Fibroblast of skin of abdomen (primary cell): ENCODE measurements around the gene KATNAL1.
A peak's percentile ranks its signal among the peaks of the same experiment; 100 is the strongest.

Experiments
- DNase-seq: peaks from one replicate; pipeline ENCODE4 v3.0.0-alpha.2; 2013

KATNAL1 gene

DNA sequence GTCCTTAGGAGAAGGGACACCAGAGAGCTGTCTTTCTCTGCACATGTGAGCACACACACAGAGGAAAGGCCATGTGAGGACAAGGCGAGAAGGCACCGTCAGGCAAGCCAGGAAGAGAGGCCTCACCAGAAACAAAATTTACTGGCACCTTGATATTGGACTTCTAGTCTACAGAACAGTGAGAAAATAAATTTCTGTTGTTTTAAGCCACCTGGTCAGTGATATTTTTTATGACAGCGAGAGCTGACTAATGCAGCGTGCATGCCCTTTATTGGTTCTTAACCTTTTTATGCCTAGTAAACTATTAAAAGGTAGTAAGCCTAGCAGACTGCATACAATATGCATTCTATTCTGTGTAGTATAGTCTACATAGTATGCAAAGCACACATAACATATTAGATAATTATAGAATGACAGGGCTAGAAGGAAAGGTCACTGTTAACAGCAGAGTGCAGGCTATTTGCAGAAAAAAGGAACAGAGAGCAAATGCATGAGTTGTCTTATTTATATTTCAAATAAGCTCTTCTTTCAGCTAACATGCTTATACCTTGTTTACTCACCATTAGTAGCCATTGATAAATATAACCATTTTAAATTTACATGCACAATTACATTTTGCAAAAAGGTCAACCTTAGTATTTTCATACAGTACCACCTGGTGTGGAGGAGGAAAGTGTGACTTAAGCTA lies 25.2 kb upstream of the KATNAL1 start:
- DNase-seq: no peak

- no peak for DNase-seq
Measured at GRCh38 chr13:30331331-30331771, 24.0 kb upstream of the KATNAL1 start.

- peak; percentile 37 for DNase-seq
Measured at GRCh38 chr13:30329009-30329585, 21.7 kb upstream of the KATNAL1 start.

- no peak for DNase-seq
Measured at GRCh38 chr13:30325668-30326067, 18.3 kb upstream of the KATNAL1 start.

GRCh38 chr13:30323524-30323923 lies 16.2 kb upstream of the KATNAL1 start:
- DNase-seq: no peak

- no peak for DNase-seq
Measured at GRCh38 chr13:30322428-30322827, 15.1 kb upstream of the KATNAL1 start.

DNA sequence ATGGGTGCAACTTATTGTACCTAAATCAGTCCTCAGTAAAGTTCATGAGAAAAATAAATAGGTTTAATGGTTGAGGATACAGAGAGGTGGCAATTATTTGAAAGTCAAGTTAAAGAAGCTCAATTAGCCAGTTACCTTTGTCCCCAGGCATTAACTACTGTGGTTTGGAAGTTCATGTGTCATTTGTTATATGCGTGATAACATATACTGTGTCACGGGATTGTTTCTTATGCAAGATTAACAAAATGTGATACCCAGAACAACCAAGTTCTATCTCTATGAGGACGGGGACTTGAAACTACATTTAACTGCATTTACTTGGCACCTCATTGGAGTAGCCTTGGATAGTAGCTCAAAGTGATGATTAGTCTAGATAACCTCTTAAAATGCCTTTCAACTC lies 13.9 kb upstream of the KATNAL1 start:
- DNase-seq: no peak

GRCh38 chr13:30319655-30320054 lies 12.3 kb upstream of the KATNAL1 start:
- DNase-seq: no peak

DNA sequence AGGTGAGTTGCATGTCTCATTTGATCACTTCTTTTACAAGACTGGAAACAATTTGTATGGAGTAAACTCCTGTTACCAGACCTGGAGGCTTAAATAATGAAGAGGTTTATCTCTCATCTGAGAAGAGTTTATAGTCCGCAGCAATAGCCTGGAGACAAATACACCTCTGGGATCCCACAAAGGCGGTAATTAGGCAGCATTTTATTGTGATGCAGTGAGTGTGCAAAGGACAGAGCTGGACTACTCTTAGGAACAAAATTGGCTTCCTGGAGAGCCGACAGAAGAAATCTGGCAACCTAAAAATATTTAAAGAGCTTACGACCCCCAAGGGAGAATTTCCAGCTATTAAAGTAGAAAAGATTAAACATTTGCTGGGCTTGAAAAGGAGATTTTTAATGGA lies 11.8 kb upstream of the KATNAL1 start:
- DNase-seq: no peak

DNA sequence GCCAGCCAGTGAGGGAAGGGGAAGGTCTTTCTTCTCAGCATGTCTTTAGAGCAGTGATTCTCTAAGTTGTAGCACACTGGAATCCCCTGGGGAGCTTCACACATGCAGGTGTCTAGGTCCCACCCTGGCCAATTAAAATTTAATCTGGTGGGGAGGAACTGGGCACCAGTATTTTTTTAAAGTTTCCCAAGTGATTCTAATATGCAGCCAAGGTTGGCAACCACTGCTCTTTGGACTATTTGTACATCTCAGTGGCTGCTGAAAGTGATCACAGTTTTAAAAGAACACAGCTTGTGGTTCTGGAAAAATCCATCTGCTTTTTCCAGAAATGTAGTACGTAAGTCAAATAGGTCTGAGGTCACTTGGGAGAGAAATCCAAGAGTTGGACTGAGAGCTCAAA lies 10.7 kb upstream of the KATNAL1 start:
- DNase-seq: no peak

GRCh38 chr13:30314562-30314961 lies 7.2 kb upstream of the KATNAL1 start:
- no peak for DNase-seq

DNA sequence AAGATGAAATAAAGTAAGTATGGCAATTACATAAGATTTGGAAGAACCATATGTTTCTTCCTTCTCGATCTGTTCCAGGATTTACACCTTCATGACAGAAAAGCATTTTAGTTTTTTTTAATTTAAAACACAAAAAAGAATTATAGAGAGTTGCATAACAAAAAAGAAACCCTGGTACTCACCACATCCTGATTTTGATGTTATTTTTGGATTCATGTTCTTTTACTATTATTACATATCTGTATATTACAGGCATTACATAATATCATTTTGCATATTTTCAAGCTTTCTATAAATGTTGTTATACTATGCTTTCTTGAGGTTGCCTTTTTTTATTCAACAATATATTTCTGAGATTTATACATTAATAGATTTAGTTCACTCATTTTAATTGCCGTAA lies 6.7 kb upstream of the KATNAL1 start:
- DNase-seq: no peak

DNA sequence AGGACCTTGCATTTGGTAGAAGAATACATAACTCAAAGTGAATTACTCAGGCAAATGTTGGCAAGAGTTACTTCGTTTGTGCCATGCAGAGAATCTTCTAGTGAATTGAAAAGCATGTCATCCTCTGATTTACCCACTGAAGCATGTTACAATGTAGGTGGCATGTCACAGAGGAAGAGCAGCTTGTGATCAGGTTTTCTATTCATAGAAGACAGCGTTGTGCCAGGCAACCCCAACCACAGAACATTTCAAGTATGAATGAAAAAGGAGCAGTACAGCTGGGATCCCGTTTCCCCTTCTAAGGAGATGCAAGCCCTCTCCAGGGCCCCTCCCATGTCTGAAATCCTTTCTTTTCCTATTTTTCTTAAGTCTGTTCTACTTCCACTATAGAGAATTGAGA lies 6.0 kb upstream of the KATNAL1 start:
- DNase-seq: peak; percentile 18

- peak; percentile 60 for DNase-seq
Measured at GRCh38 chr13:30312904-30313303, 5.6 kb upstream of the KATNAL1 start.

DNA sequence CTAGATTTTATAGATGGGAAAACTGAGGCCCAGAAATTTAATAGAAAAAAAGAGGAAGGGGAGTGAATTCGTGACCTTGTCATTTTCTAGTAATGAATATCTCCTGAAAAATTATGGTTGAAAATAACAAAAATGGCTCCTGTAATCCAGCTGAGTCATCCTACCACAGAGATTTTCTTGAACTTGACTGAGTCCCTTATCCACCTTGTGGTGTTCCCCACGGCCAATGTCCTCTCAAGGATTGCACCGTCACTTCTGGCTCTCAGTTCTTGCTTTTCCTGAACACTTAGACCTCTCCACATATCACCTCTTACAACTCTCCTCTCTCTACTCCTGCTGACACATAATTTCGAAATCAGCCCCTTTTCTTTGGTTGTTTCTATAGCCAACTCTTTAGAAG lies 1.2 kb upstream of the KATNAL1 start:
- DNase-seq: no peak

- no peak for DNase-seq
Measured at GRCh38 chr13:30307971-30308290, 580 bp upstream of the KATNAL1 start.

DNA sequence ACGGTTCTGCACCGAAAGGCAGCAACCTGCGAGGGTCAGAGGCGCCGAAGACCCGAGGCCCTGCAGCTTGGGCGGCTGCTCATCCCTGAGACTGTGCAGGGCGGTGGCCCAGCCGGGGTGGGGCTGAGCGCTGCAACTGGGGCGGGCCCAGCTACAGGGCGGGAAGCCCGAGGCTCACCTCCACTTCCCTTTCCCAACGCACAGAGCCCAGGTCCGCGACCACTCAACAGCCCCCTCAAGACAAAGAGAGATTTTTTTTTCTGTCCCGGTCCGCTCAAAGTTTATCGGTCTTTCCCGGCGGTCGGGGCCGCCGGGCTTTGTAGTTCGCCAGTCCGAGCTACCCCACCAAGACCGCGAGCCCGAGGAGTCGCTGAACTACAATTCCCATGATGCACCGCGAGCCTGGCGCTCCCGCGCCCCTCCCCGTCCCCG lies 573 bp downstream of the KATNAL1 start:
- DNase-seq: peak; percentile 93

DNA sequence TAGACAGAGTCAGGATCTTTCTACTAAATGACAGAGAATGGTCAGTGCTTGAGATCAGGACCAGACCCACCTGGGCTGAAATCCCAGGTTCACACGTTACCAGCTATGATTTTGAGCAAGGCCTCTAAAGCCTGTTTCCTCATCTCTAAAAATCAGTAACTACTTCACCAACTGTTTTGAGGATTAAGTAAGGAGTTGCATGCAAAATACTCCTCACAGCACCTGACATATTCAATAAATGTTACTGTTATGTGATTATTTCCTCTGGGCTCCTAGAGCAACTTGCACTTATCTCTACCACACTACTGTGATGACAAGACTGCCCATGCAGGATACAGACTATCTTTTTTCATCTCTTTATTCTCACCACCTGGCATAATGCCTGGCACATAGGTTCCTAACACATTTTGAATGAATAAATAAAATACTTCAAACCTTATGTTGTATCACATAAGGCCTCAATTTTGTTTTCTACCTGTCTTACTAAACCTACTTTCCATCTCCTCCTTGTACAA lies 1.8 kb downstream of the KATNAL1 start:
- no peak for DNase-seq

- no peak for DNase-seq
Measured at GRCh38 chr13:30303269-30303668, 4.1 kb downstream of the KATNAL1 start.

- peak; percentile 14 for DNase-seq
Measured at GRCh38 chr13:30301827-30302226, 5.5 kb downstream of the KATNAL1 start.

DNA sequence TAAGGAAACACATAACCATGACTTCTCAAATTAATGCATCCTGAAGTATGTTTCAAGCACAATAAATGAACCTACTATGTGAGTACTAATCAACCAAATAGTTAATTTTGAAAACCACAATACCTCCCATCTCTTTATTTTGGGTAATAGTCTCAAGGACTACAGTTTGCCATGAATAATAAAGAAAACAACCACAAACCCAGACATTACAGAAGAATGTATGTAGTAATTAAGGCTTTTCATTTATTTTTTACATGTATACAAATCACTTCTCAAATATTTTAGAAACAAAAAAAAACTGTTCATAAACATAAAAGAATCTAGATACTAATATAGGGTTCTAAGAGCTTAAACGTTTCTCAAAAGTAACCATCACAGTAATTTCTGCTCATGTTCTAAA lies 6.8 kb downstream of the KATNAL1 start:
- DNase-seq: peak; percentile 18

GRCh38 chr13:30299786-30300185 lies 7.6 kb downstream of the KATNAL1 start:
- DNase-seq: peak; percentile 58

DNA sequence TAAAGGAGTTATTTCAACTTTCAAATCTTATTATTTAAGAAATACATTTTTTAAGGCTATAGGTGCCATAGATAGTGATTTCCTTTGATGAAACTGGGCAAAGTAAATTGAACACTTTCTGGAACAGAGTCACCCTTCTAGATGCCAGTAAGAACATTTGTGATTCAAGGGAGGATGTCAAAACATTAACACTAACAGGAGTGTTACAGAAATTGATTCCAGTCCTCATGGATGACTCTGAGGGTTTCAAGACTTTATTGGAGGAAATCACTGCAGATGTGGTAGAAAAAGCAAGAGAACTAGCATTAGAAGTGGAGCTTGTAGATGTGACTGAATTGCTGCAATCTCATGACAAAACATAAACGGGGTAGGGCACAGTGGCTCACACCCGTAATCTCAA lies 12.2 kb downstream of the KATNAL1 start:
- DNase-seq: no peak

GRCh38 chr13:30294004-30294403 lies 13.3 kb downstream of the KATNAL1 start:
- DNase-seq: no peak

- DNase-seq: no peak
Measured at GRCh38 chr13:30292325-30292724, 15.0 kb downstream of the KATNAL1 start.
